ENCODE data around the gene AFF3.

The AFF3 gene

GRCh38 chr2:100148883-100149282 is 6.5 kb upstream of the AFF3 start:
- TF ChIP-seq SIN3A (IDR thresholded peaks at IDR 0.05; ENCODE audit: borderline replicate concordance, insufficient read depth, low read length) (no peak), TAF1 (IDR thresholded peaks at IDR 0.05; ENCODE audit: borderline replicate concordance, insufficient read depth, low read length) (no peak), FOXP2 (optimal IDR thresholded peaks at IDR 0.05; ENCODE audit: borderline replicate concordance, extremely low read depth, extremely low read length, insufficient read depth) (no peak), REST (IDR thresholded peaks at IDR 0.05; ENCODE audit: insufficient read depth in 1 of 2, low read depth in 2 of 2, low read length in 2 of 2) (no peak), POLR2AphosphoS5 (IDR thresholded peaks at IDR 0.05; ENCODE audit: low read depth, low read length) (no peak)

- TF ChIP-seq FOXP2 (optimal IDR thresholded peaks at IDR 0.05; ENCODE audit: borderline replicate concordance, extremely low read depth, extremely low read length, insufficient read depth) = no peak
Measured at GRCh38 chr2:100146657-100146960, 4.2 kb upstream of the AFF3 start.

GRCh38 chr2:100145893-100146656 is 3.7 kb upstream of the AFF3 start:
- TF ChIP-seq POLR2AphosphoS5 (IDR thresholded peaks at IDR 0.05; ENCODE audit: low read depth, low read length) (no peak), REST (IDR thresholded peaks at IDR 0.05; ENCODE audit: insufficient read depth in 1 of 2, low read depth in 2 of 2, low read length in 2 of 2) (no peak), TAF1 (IDR thresholded peaks at IDR 0.05; ENCODE audit: borderline replicate concordance, insufficient read depth, low read length) (no peak), SIN3A (IDR thresholded peaks at IDR 0.05; ENCODE audit: borderline replicate concordance, insufficient read depth, low read length) (no peak), FOXP2 (optimal IDR thresholded peaks at IDR 0.05; ENCODE audit: borderline replicate concordance, extremely low read depth, extremely low read length, insufficient read depth) (no peak)

- no peak for TF ChIP-seq POLR2AphosphoS5 (IDR thresholded peaks at IDR 0.05; ENCODE audit: low read depth, low read length)
- TF ChIP-seq SIN3A (IDR thresholded peaks at IDR 0.05; ENCODE audit: borderline replicate concordance, insufficient read depth, low read length) = no peak
- TF ChIP-seq FOXP2 (optimal IDR thresholded peaks at IDR 0.05; ENCODE audit: borderline replicate concordance, extremely low read depth, extremely low read length, insufficient read depth) = no peak
- no peak for TF ChIP-seq REST (IDR thresholded peaks at IDR 0.05; ENCODE audit: insufficient read depth in 1 of 2, low read depth in 2 of 2, low read length in 2 of 2)
- TF ChIP-seq TAF1 (IDR thresholded peaks at IDR 0.05; ENCODE audit: borderline replicate concordance, insufficient read depth, low read length) = no peak
Measured at GRCh38 chr2:100143286-100143685, 896 bp upstream of the AFF3 start.

GRCh38 chr2:100141906-100142305 is 484 bp downstream of the AFF3 start:
- TF ChIP-seq TAF1 (IDR thresholded peaks at IDR 0.05; ENCODE audit: borderline replicate concordance, insufficient read depth, low read length) = no peak
- TF ChIP-seq REST (IDR thresholded peaks at IDR 0.05; ENCODE audit: insufficient read depth in 1 of 2, low read depth in 2 of 2, low read length in 2 of 2) = no peak
- TF ChIP-seq POLR2AphosphoS5 (IDR thresholded peaks at IDR 0.05; ENCODE audit: low read depth, low read length) = no peak
- no peak for TF ChIP-seq SIN3A (IDR thresholded peaks at IDR 0.05; ENCODE audit: borderline replicate concordance, insufficient read depth, low read length)
- TF ChIP-seq FOXP2 (optimal IDR thresholded peaks at IDR 0.05; ENCODE audit: borderline replicate concordance, extremely low read depth, extremely low read length, insufficient read depth) = no peak

All from PFSK-1 (cell line).